Keratinocyte (primary cell): ENCODE data around the gene ZFAND5.

Experiments used
- EZH2 ChIP-seq: IDR thresholded peaks from one replicate; pipeline ENCODE4 v1.6.1; 2012; ENCODE audit warnings: inconsistent platforms, mild to moderate bottlenecking, low read length, moderate library complexity
- TF ChIP-seq, protein P1 (sequence below), 3 experiments: IDR thresholded peaks in 1 of 3; conservative IDR thresholded peaks in 1 of 3; optimal IDR thresholded peaks in 1 of 3; 2 replicates in 2 of 3; 3 replicates in 1 of 3; pipeline versions ENCODE3 to v1.5.1; 2011; ENCODE audit warnings: low read length in 3 of 3, mild to moderate bottlenecking in 3 of 3, moderate library complexity in 2 of 3, control low read depth in 1 of 3, inconsistent platforms in 1 of 3; ENCODE audit not compliant: insufficient read depth in 2 of 3; ENCODE audit errors: extremely low read depth in 1 of 3

DNA sequence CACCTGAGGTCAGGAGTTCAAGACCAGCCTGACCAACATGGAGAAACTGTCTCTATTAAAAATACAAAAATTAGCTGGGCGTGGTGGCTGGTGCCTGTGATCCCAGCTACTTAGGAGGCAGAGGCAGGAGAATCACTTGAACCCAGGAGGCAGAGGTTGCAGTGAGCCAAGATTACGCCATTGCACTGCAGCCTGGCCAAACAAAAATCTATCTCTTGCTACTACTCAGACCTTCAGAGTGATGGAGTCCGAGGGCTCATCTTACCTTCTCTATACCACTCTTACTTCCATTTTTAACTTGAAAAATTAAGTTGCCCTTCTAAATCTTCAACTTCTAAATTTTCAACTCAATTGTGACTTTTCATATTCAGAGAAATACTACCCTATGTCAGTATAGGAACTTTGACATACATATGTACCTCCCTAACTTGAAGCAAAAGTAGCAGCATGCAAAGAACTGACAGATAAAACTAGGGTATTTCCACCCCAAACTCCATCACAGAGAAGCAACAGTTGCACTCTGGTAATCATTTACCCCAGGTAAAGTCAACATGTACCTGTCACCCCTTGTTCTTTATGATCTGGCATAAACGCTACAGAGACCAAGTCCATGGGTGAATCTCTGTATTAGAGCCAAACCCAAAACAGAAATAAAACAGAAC, 11.4 kb downstream of the ZFAND5 start:
- TF ChIP-seq, protein P1, sequence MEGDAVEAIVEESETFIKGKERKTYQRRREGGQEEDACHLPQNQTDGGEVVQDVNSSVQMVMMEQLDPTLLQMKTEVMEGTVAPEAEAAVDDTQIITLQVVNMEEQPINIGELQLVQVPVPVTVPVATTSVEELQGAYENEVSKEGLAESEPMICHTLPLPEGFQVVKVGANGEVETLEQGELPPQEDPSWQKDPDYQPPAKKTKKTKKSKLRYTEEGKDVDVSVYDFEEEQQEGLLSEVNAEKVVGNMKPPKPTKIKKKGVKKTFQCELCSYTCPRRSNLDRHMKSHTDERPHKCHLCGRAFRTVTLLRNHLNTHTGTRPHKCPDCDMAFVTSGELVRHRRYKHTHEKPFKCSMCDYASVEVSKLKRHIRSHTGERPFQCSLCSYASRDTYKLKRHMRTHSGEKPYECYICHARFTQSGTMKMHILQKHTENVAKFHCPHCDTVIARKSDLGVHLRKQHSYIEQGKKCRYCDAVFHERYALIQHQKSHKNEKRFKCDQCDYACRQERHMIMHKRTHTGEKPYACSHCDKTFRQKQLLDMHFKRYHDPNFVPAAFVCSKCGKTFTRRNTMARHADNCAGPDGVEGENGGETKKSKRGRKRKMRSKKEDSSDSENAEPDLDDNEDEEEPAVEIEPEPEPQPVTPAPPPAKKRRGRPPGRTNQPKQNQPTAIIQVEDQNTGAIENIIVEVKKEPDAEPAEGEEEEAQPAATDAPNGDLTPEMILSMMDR (optimal IDR thresholded peaks at IDR 0.05 in 1 of 3, IDR thresholded peaks at IDR 0.05 in 1 of 3, conservative IDR thresholded peaks at IDR 0.05 in 1 of 3; ENCODE audit: extremely low read depth in 1 of 3, insufficient read depth in 2 of 3, low read length in 3 of 3) = no peak
- TF ChIP-seq EZH2 = no peak
